GM21576 (cell line): Measurements from ENCODE around the gene ORC3.
"Not testable (repeated sequence)": the region's sequence is repeated elsewhere in the genome, so short reads cannot be mapped to it uniquely, and the experiment has no call there.

Experiments used
- ATAC-seq: cut with Tn5 transposase; IDR thresholded peaks from one replicate; pipeline ENCODE4 v1.9.1; 2021; ENCODE audit warnings: mild to moderate bottlenecking, moderate library complexity; ENCODE audit not compliant: unreplicated experiment

ORC3 gene

GRCh38 chr6:87658516-87658915 lies 68.6 kb downstream of the ORC3 start:
- ATAC-seq = no peak

DNA sequence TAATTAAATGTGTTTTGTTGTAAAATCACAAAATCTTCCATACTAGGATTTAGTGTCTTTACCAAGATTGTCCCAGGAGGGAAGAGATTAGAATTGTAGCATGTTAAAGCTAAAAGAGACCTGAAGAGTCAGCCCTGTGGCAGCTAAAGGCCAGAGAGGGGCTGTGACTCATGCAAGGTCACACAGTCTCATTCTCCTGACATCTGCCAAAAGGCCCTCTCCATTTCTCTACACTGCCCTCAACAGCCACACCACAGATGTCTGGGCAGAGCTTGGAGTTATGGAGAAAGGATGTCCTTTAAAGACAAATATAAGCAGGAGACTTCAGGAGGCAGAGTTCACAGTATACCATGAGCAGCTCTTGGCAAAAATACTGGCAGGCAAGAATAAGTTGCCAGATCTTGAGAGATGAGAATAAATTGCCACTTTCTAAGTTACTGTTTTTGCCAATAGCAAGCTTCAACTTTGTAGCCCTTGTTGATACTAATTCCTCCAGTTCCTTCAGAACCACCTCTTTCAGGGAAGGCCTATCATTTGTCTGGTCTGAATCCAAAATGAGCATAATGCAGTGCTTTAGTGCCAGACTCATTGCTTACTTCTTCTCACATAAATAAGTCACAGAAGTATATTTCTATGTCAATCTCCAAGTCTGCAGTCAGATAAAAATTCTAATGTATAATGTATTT lies 70.4 kb downstream of the ORC3 start:
- no peak for ATAC-seq

GRCh38 chr6:87661016-87661415 lies 71.1 kb downstream of the ORC3 start:
- ATAC-seq = no peak

- no peak for ATAC-seq
Measured at GRCh38 chr6:87661503-87661902, 71.6 kb downstream of the ORC3 start.

DNA sequence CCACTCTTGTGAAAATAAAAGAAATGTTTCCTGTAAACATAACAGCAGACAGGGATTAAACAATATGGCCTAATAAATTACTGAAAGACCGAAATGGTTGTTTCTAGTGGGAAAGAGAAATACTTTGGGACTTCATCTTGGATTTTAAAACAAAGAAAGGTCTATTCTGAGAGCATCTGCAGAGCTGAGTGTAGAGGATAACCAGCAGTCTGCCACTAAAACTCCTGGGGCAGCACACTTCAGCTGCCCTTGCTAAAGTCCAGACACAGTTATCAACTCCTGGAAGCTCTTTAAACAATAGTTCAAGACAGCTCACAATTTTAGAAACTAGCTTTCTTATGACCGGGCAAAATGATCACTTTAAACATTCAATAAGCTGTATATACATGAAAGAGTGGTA lies 73.5 kb downstream of the ORC3 start:
- ATAC-seq = no peak

DNA sequence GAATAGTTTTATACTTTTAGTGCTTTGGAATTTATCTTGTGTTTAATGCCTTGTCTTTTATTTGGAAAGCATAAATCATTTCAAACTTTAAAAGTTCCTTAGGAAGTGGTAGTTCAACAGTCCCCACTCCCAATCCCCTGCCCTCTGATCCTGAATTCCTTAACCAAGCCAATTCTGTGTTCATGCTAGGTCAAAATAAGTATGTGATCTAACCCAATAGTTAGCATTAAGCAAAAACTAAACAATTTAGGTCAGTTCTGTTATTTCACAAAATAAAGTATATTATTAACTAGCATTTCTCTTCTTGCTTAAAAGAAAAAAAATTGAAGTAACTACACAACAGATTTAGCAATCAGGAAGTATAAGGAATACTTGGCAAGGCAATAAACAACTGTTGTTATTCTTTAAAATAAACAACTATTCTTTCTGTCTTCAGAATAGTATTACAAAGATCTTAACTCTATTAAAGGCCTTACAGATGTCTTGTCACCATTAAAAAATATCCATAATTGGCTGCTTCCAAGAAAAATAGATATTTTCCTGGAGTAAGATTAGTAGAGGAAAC lies 75.1 kb downstream of the ORC3 start:
- no peak for ATAC-seq

DNA sequence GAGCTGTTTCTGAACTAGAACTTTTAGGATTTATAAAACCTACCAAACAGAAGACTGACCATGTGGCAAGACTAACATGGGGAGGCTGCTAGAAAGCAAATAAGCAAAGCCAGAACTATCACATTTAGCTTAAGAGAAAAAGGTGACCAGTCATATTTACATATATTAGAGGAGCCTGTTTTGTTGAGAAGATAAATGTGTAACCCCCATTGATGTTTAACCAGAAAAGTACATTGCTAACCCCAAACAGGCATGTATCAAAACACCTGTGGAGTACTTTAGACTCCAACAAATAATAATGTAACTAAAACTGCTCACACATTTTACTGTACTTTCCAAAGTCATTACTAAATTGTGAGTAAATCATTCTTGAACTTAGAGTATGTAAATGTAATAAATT lies 77.1 kb downstream of the ORC3 start:
- ATAC-seq = no peak

- ATAC-seq = no peak
Measured at GRCh38 chr6:87668013-87668412, 78.1 kb downstream of the ORC3 start.

DNA sequence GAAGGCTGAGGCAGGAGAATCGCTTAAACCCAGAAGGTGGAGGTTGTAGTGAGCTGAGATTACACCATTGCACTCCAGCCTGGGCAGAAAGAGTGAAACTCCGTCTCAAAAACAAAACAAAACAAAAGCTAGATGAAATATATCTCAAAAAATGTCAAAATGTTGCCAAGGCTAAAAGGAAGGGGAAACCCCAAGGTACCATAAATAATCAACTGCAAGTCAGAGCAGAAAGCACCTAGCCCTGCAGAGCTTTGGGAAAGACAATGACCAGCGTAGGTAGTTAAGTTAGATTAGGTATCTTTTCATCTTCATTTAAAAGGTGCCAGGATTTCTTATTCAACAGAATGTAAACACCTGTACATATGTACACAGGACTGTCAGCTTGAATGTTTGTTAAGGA lies 79.1 kb downstream of the ORC3 start:
- ATAC-seq = no peak

GRCh38 chr6:87670707-87671106 lies 80.8 kb downstream of the ORC3 start:
- ATAC-seq = no peak

GRCh38 chr6:87671555-87672029 lies 81.7 kb downstream of the ORC3 start:
- ATAC-seq = no peak

DNA sequence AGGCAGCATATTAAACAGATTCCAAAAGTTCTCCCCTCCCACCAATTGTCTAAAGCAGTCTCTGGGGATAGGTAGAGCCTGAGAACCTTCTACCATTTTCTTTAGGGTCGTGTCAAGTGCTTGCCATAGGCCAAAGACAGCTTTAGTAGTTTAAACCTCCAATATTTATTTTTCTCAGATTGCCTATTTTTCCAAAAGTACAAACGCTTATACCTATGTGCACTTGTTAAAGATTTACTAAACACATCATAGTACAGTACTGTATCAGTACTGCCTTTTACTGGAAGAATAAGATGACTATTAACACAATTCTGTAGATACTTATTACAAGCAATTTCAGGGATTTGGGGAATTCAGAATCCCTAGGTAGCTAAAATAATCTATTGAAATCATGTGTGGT lies 82.7 kb downstream of the ORC3 start:
- ATAC-seq = no peak

GRCh38 chr6:87673237-87673636 lies 83.3 kb downstream of the ORC3 start:
- ATAC-seq = no peak

DNA sequence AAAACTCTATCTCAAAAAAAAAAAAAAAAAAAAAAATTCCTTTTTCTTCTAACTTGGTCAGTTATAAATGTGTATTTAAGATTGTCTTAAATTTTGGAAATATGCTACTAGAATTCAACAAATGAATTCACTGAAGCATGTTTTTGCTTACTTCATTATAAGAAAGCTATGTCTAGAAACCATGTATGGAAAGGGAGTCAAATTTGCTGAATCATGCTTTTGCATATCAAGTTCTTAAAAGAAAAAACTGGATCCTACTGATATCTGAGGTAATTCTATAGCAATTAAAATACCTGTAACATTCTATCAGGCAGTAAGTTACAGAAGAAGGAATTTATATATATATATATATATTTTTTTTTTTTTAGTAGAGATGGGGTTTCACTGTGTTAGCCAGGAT lies 84.4 kb downstream of the ORC3 start:
- no peak for ATAC-seq

DNA sequence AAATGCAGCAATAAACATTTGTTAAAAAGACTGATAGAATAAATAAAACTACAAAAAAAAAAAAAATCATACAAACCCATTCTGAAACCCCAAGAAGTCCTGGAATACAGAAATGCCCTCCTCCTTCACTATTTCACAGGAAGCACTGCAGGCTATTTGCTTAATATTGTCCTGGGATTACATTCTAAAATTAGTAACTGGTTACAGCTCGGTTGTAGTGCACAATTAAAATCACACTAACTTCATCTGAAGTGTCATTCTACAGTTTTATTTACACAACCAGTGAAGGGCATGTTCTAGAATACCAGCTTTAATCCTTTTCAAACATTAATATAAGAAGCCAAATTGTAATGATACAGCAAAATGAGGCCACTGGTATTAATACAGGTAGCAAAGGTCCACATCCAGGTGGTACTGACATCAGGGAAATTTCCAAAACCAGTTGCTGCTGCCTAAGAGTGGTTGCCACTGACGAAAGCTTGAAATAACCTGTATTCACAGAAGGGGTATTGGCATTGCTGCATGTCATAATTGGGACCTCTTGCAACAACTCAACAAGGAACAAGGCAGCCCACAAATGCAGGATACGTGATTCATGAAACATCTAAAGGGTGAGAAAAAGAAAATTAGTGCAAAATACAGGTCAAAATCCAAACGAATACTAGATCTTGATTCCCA lies 85.2 kb downstream of the ORC3 start:
- no peak for ATAC-seq

DNA sequence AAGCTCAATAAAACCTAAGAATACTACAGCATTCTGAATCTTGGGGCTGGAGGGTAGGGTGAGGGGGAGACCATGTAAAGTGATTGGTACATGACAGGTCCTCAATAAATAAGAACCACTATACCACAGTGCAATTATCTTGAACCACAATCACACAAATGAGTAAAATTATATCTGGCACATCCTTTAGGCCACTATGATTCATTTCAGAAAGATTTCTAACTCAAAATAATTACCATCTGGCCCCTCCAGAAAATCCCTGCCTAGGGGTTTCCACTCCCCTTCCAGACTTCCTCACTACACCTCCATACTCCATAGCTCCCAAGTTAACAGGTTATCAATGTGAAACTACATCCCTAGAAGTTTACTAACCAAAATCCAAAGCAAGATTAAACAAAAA lies 92.4 kb downstream of the ORC3 start:
- ATAC-seq = no peak

GRCh38 chr6:87683890-87684289 lies 94.0 kb downstream of the ORC3 start:
- ATAC-seq = no peak

GRCh38 chr6:87684895-87685654 lies 95.1 kb downstream of the ORC3 start:
- ATAC-seq = no peak

DNA sequence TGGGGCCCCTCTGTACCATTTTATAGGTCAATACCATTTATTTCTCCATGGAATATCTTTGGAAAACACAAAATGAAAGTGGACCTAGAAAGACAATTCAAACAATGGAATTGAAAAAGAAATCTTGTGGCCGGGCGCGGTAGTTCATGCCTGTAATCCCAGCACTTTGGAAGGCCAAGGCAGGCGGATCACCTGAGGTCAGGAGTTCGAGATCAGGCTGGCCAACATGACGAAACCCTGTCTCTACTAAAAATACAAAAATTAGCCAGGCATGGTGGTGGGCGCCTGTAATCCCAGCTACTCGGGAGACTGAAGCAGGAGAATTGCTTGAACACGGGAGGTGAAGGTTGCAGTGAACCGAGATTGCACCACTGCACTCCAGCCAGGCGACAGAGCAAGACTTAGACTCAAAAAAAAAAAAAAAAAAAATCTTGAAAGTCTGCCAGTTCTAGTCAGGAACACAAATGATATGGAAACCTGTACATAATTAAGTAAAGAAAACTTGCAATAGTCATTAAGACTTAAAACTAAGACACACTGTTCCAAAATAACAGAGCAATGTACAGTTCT lies 96.8 kb downstream of the ORC3 start:
- not testable (repeated sequence) for ATAC-seq

DNA sequence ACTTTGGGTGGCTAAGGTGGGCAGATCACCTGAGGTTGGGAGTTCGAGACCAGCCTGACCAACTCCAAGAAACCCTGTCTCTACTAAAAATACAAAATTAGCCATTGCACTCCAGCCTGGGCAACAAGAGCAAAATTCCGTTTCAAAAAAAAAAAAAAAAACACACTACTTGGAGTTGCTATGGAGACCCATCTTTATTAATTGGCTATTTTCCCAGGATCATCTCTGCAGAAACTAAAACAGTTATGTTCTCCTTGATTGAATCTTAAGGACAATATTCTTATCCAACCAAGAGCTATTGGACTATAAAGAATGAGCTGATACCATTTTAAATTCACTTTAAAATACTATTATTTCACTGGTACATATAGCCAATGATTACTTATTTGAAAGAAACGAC lies 97.4 kb downstream of the ORC3 start:
- no peak for ATAC-seq

- ATAC-seq = not testable (repeated sequence)
Measured at GRCh38 chr6:87687893-87688292, 98.0 kb downstream of the ORC3 start.
